H1 (cell line): ENCODE measurements around the gene ADAM12. TPM values are rescaled to one million over a fixed set of nuclear protein-coding genes. Genes with fewer than 3 reads are reported as not detected.

Source experiments
- CTCF ChIA-PET: fragments of 300-600 bp; sonication (Branson Sonifier 250); formaldehyde crosslinking; loops from one replicate; lab custom pipeline; 2021; ENCODE audit not compliant: partially characterized antibody; lab: Charles Lee
- POLR2A ChIA-PET: fragments of 300-600 bp; sonication (Branson Sonifier 250); formaldehyde crosslinking; loops from one replicate; lab custom pipeline; 2021; ENCODE audit warnings: inconsistent platforms; ENCODE audit not compliant: partially characterized antibody; lab: Charles Lee
- DNase-seq, 2 experiments: peaks; one replicate each; pipeline versions ENCODE4 v3.0.0 to v3.0.0-alpha.2; 2010 to 2022; ENCODE audit warnings: low spot score in 2 of 2, low read depth in 1 of 2, mixed read lengths in 1 of 2
- FAIRE-seq: peaks from 2 replicates; lab custom pipeline; 2011; peaks lifted over from hg19 to GRCh38; lab: Jason Lieb, UNC
- H2AFZ ChIP-seq: 2 replicates; pipeline ENCODE4 v1.8.1; 2012; ENCODE audit warnings: low read length, inconsistent platforms
- H2AK5ac ChIP-seq: 2 replicates; pipeline ENCODE4 v1.6.1; 2013; ENCODE audit warnings: low read depth, low read length
- H2BK120ac ChIP-seq: replicated peaks from 2 replicates; pipeline ENCODE3; 2013; ENCODE audit warnings: low read depth, low read length, inconsistent platforms
- H2BK12ac ChIP-seq: 2 replicates; pipeline ENCODE4 v1.6.1; 2013; ENCODE audit warnings: low read depth, low read length
- H2BK15ac ChIP-seq: 2 replicates; pipeline ENCODE4 v1.6.1; 2013; ENCODE audit warnings: low read length
- H2BK20ac ChIP-seq: 2 replicates; pipeline ENCODE4 v1.6.1; 2013; ENCODE audit warnings: low read length
- H2BK5ac ChIP-seq: 2 replicates; pipeline ENCODE4 v1.6.1; 2013; ENCODE audit warnings: low read depth, low read length
- H3K14ac ChIP-seq: 2 replicates; pipeline ENCODE4 v1.6.1; 2013; ENCODE audit warnings: inconsistent platforms; ENCODE audit not compliant: insufficient read length
- H3K18ac ChIP-seq: 2 replicates; pipeline ENCODE4 v1.6.1; 2013; ENCODE audit warnings: low read length; ENCODE audit errors: extremely low read depth
- H3K23ac ChIP-seq: 2 replicates; pipeline ENCODE4 v1.6.1; 2013; ENCODE audit warnings: inconsistent platforms; ENCODE audit not compliant: insufficient read length
- H3K23me2 ChIP-seq: 2 replicates; pipeline ENCODE4 v1.6.1; 2013; ENCODE audit warnings: low read depth, low read length
- H3K27ac ChIP-seq: 2 replicates; pipeline ENCODE4 v1.6.1; 2011; ENCODE audit warnings: low read depth, low read length, inconsistent platforms
- H3K27me3 ChIP-seq, 4 experiments: replicated peaks in 1 of 4; 1 replicate in 1 of 4; 2 replicates in 3 of 4; pipeline versions ENCODE4 v1.6.1 to v1.8.1; 2011 to 2013; ENCODE audit warnings: low read length in 3 of 4, mild to moderate bottlenecking in 3 of 4, inconsistent platforms in 2 of 4, mixed read lengths in 2 of 4, moderate library complexity in 1 of 4; ENCODE audit not compliant: control insufficient read depth in 3 of 4, insufficient read depth in 3 of 4; ENCODE audit errors: extremely low read depth in 1 of 4
- H3K36me3 ChIP-seq, 4 experiments: 2 replicates each; pipeline versions ENCODE4 v1.6.1 to v1.8.1; 2011 to 2013; ENCODE audit warnings: mild to moderate bottlenecking in 4 of 4, low read length in 3 of 4, moderate library complexity in 2 of 4, control low read depth in 1 of 4, inconsistent platforms in 1 of 4; ENCODE audit not compliant: insufficient read depth in 4 of 4, control insufficient read depth in 2 of 4
- H3K4ac ChIP-seq: replicated peaks from 2 replicates; pipeline ENCODE3; 2013; ENCODE audit warnings: low read length, low read depth, mixed read lengths, inconsistent platforms; ENCODE audit not compliant: insufficient read length
- H3K4me1 ChIP-seq, 4 experiments: replicated peaks in 1 of 4; 1 replicate in 1 of 4; 2 replicates in 3 of 4; pipeline versions ENCODE4 v1.6.1 to v1.8.1; 2011 to 2013; ENCODE audit warnings: low read length in 3 of 4, inconsistent platforms in 2 of 4, mixed read lengths in 1 of 4; ENCODE audit not compliant: insufficient read depth in 4 of 4, control insufficient read depth in 3 of 4
- H3K4me2 ChIP-seq, 2 experiments: 2 replicates each; pipeline versions ENCODE4 v1.6.1 to v1.8.1; 2011 to 2013; ENCODE audit warnings: low read depth in 2 of 2, low read length in 2 of 2, control low read depth in 1 of 2, inconsistent platforms in 1 of 2, mild to moderate bottlenecking in 1 of 2; ENCODE audit not compliant: insufficient read depth in 1 of 2
- H3K4me3 ChIP-seq, 4 experiments: fragments of 200-600, 300-600 bp in 1 of 4; sonication (generic), shearing (Covaris generic), sonication (Bioruptor Twin) in 1 of 4; 2 replicates each; pipeline versions ENCODE4 v1.5.1 to v1.8.1; 2011 to 2016; ENCODE audit warnings: low read length in 4 of 4, low read depth in 3 of 4, control low read depth in 2 of 4, inconsistent platforms in 2 of 4, mild to moderate bottlenecking in 2 of 4, mixed read lengths in 1 of 4, moderate library complexity in 1 of 4; ENCODE audit not compliant: insufficient read depth in 2 of 4; ENCODE audit errors: extremely low read depth in 1 of 4
- H3K56ac ChIP-seq: replicated peaks from 2 replicates; pipeline ENCODE3; 2013; ENCODE audit warnings: low read depth, mild to moderate bottlenecking, mixed read lengths, low read length, inconsistent platforms; ENCODE audit not compliant: insufficient read length
- H3K79me1 ChIP-seq: 2 replicates; pipeline ENCODE4 v1.6.1; 2013; ENCODE audit warnings: low read depth, low read length, control low read depth
- H3K79me2 ChIP-seq, 2 experiments: 2 replicates each; pipeline versions ENCODE4 v1.6.1 to v1.8.1; 2012 to 2013; ENCODE audit warnings: low read length in 2 of 2, mild to moderate bottlenecking in 2 of 2, inconsistent platforms in 1 of 2; ENCODE audit not compliant: insufficient read depth in 2 of 2, control insufficient read depth in 1 of 2
- H3K9ac ChIP-seq, 4 experiments: replicated peaks in 1 of 4; 1 replicate in 1 of 4; 2 replicates in 3 of 4; pipeline versions ENCODE4 v1.6.1 to v1.8.1; 2011 to 2013; ENCODE audit warnings: low read depth in 3 of 4, low read length in 3 of 4, control low read depth in 2 of 4, mild to moderate bottlenecking in 2 of 4, moderate library complexity in 2 of 4, inconsistent platforms in 1 of 4; ENCODE audit errors: extremely low read depth in 1 of 4
- H3K9me3 ChIP-seq, 2 experiments: 2 replicates each; pipeline versions ENCODE4 v1.6.1 to v1.8.1; 2012 to 2013; ENCODE audit warnings: mild to moderate bottlenecking in 2 of 2, moderate library complexity in 2 of 2, control low read depth in 1 of 2, inconsistent platforms in 1 of 2, low read depth in 1 of 2, low read length in 1 of 2, mixed read lengths in 1 of 2; ENCODE audit not compliant: insufficient read depth in 2 of 2
- H4K20me1 ChIP-seq, 2 experiments: replicated peaks in 1 of 2; 2 replicates each; pipeline versions ENCODE3 to v1.8.1; 2011 to 2013; ENCODE audit warnings: inconsistent platforms in 2 of 2, low read length in 2 of 2, mild to moderate bottlenecking in 1 of 2; ENCODE audit not compliant: insufficient read depth in 2 of 2, control insufficient read depth in 1 of 2
- H4K5ac ChIP-seq: 2 replicates; pipeline ENCODE4 v1.6.1; 2013; ENCODE audit warnings: low read length, low read depth, mixed read lengths, inconsistent platforms; ENCODE audit not compliant: insufficient read length
- H4K8ac ChIP-seq: 2 replicates; pipeline ENCODE4 v1.8.0; 2013; ENCODE audit warnings: mild to moderate bottlenecking, moderate library complexity, low read length, inconsistent platforms; ENCODE audit not compliant: insufficient read depth; ENCODE audit errors: extremely low read depth
- H4K91ac ChIP-seq: replicated peaks from 2 replicates; pipeline ENCODE3; 2013; ENCODE audit warnings: low read length, mixed read lengths, inconsistent platforms; ENCODE audit not compliant: insufficient read length
- ATF2 ChIP-seq: IDR thresholded peaks from 2 replicates; pipeline ENCODE4 v1.6.1; 2012; ENCODE audit warnings: low read length, inconsistent platforms
- BACH1 ChIP-seq: IDR thresholded peaks from 2 replicates; pipeline ENCODE4 v1.6.1; 2012; ENCODE audit warnings: low read length, improper control_type of control experiment
- GTF2F1 ChIP-seq: IDR thresholded peaks from 2 replicates; pipeline ENCODE4 v1.6.1; 2012; ENCODE audit warnings: low read depth, low read length, improper control_type of control experiment, borderline replicate concordance
- JUND ChIP-seq: IDR thresholded peaks from 2 replicates; pipeline ENCODE4 v1.6.1; 2011; ENCODE audit warnings: mild to moderate bottlenecking, improper control_type of control experiment, low read length
- SAP30 ChIP-seq: fragments of 300-600 bp; sonication (generic); IDR thresholded peaks from 2 replicates; pipeline ENCODE4 v1.7.1; 2012; ENCODE audit warnings: low read length, moderate library complexity, mild to moderate bottlenecking, inconsistent platforms; ENCODE audit not compliant: insufficient read depth, insufficient replicate concordance
- SP4 ChIP-seq: IDR thresholded peaks from 2 replicates; pipeline ENCODE4 v1.6.1; 2012; ENCODE audit warnings: low read length, inconsistent platforms
- WGBS, 2 experiments: shearing (Covaris generic) in 1 of 2; methylation state at CpG; one replicate each; pipeline versions ENCODE4 v1.1.6 to v1.1.7; 2013 to 2015; ENCODE audit warnings: low lambda C conversion rate in 2 of 2, mixed read lengths in 2 of 2, inconsistent platforms in 1 of 2, low coverage in 1 of 2, missing lambda C conversion rate in 1 of 2; ENCODE audit not compliant: insufficient replicate concordance in 2 of 2, insufficient coverage in 1 of 2, insufficient read length in 1 of 2; ENCODE audit errors: extremely low coverage in 1 of 2, missing lambda C conversion rate in 1 of 2; 5-methylcytosine and 5-hydroxymethylcytosine counted together
- polyA plus RNA-seq, 7 experiments: library from polyadenylated mRNA; depleted of rRNA in 3 of 7; stranded (reverse) in 5 of 7; unstranded in 2 of 7; fragments of >200 nt in 5 of 7; fragments of 200-250 nt in 2 of 7; gene quantifications; 1 replicate in 5 of 7; 2 replicates in 1 of 7; 4 replicates in 1 of 7; pipeline versions ENCODE4 v1.2.1 to v1.2.3, GENCODE V29; 2011 to 2013; ENCODE audit warnings: missing spikeins in 2 of 7, mixed read lengths in 2 of 7
- total RNA-seq: library from RNA; stranded (reverse); fragmentation: NEBNext Ultra II Directional; extraction: Animal tissue kit (Norgen Biotek cat#: 25700); gene quantifications from 2 replicates; pipeline ENCODE4 v1.2.1, GENCODE V29; 2021
- TF ChIP-seq, protein P1 (sequence below), 3 experiments: IDR thresholded peaks; 1 replicate in 2 of 3; 2 replicates in 1 of 3; pipeline versions ENCODE4 v1.5.1 to v1.6.1; 2011; ENCODE audit warnings: low read length in 3 of 3, mild to moderate bottlenecking in 3 of 3, inconsistent platforms in 2 of 3, low read depth in 1 of 3, moderate library complexity in 1 of 3; ENCODE audit not compliant: insufficient read depth in 1 of 3; ENCODE audit errors: control extremely low read depth in 1 of 3

Gene ADAM12
- total and polyA plus RNA-seq, 2 of the 8 experiments (the other 6 are each of a cell fraction or from before 2014, with no cell fraction given): 0.07 to 0.17 TPM

- no peaks in the 10 kb centered on the region for H3K79me2 ChIP-seq
- no peak overlapping the region for H2BK120ac ChIP-seq
- H3K27ac ChIP-seq: no peak overlapping the region
- TF ChIP-seq, protein P1, sequence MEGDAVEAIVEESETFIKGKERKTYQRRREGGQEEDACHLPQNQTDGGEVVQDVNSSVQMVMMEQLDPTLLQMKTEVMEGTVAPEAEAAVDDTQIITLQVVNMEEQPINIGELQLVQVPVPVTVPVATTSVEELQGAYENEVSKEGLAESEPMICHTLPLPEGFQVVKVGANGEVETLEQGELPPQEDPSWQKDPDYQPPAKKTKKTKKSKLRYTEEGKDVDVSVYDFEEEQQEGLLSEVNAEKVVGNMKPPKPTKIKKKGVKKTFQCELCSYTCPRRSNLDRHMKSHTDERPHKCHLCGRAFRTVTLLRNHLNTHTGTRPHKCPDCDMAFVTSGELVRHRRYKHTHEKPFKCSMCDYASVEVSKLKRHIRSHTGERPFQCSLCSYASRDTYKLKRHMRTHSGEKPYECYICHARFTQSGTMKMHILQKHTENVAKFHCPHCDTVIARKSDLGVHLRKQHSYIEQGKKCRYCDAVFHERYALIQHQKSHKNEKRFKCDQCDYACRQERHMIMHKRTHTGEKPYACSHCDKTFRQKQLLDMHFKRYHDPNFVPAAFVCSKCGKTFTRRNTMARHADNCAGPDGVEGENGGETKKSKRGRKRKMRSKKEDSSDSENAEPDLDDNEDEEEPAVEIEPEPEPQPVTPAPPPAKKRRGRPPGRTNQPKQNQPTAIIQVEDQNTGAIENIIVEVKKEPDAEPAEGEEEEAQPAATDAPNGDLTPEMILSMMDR (IDR thresholded peaks at IDR 0.05; ENCODE audit: control extremely low read depth in 1 of 3, insufficient read depth in 1 of 3, low read depth in 1 of 3, low read length in 3 of 3): no peak
- no peak for TF ChIP-seq SP4
- no peak for TF ChIP-seq JUND
- TF ChIP-seq GTF2F1: no peak
- no peak for TF ChIP-seq SAP30
- TF ChIP-seq BACH1: no peak
- TF ChIP-seq ATF2: no peak
- H2BK15ac ChIP-seq: no peak overlapping the region
- no peak overlapping the region for H3K4me2 ChIP-seq
- H3K23ac ChIP-seq: no peak overlapping the region
- H3K14ac ChIP-seq: no peak overlapping the region
- H3K4ac ChIP-seq: no peak overlapping the region
- no peaks in the 10 kb centered on the region for H3K27me3 ChIP-seq
- H3K9ac ChIP-seq: no peak overlapping the region
- H3K9me3 ChIP-seq: no peaks in the 10 kb centered on the region; a peak in 1 of 4 replicates
- no peak overlapping the region for H2BK20ac ChIP-seq
- no peak overlapping the region for H2AFZ ChIP-seq
- no peak overlapping the region for H4K91ac ChIP-seq
- H3K18ac ChIP-seq: no peak overlapping the region
- FAIRE-seq: no peak
- no peak overlapping the region for H4K5ac ChIP-seq
- ChIA-PET CTCF (no interaction called here), POLR2A (no interaction called here)
- H3K23me2 ChIP-seq: no peaks in the 10 kb centered on the region
- H3K4me1 ChIP-seq: peaks cover 0 to 9% (median 0%) of the 10 kb centered on the region in 4 experiments; a peak in 1 of 7 replicates
- H2BK12ac ChIP-seq: no peak overlapping the region
- H4K20me1 ChIP-seq: no peaks in the 10 kb centered on the region
- no peak for DNase-seq
- H3K4me3 ChIP-seq: no peak overlapping the region
- no peak overlapping the region for H2AK5ac ChIP-seq
- no peak overlapping the region for H2BK5ac ChIP-seq
- no peaks in the 10 kb centered on the region for H3K79me1 ChIP-seq
- H3K36me3 ChIP-seq: no peaks in the 10 kb centered on the region
- H3K56ac ChIP-seq: no peak overlapping the region
- no peak overlapping the region for H4K8ac ChIP-seq
- 93% methylated on average over 3 of the region's 3 CpGs; no CpG with 5 or more reads in 1 of the 2 experiments for WGBS, 2 experiments
These were observed 10.1 kb upstream of the ADAM12 start for GRCh38 chr10:126398383-126398743.
